Kidney capillary endothelial cell (primary cell): Measurements from ENCODE around the gene ZC3H15.
"Not testable (repeated sequence)": the region's sequence is repeated elsewhere in the genome, so short reads cannot be mapped to it uniquely, and the experiment has no call there.

Source experiments
- DNase-seq: peaks from one replicate; pipeline ENCODE4 v3.0.0-alpha.2; 2018; ENCODE audit warnings: low spot score

ZC3H15 gene

GRCh38 chr2:186485871-186486650 is at the start of gene ZC3H15:
Gene ZC3H15, plus strand, starts transcription at chr2:186486260. Its CDS starts 123 bp downstream, at chr2:186486383.
- DNase-seq: peak; percentile 98

- DNase-seq: no peak
Measured at GRCh38 chr2:186437719-186438118, 48.3 kb upstream of the ZC3H15 start.

GRCh38 chr2:186439673-186440095 is 46.4 kb upstream of the ZC3H15 start:
- not testable (repeated sequence) for DNase-seq

GRCh38 chr2:186440506-186440905 is 45.6 kb upstream of the ZC3H15 start:
- peak; percentile 4 for DNase-seq

- DNase-seq: no peak
Measured at GRCh38 chr2:186442885-186443284, 43.2 kb upstream of the ZC3H15 start.

GRCh38 chr2:186443851-186444250 is 42.2 kb upstream of the ZC3H15 start:
- DNase-seq: no peak

GRCh38 chr2:186445506-186445905 is 40.6 kb upstream of the ZC3H15 start:
- no peak for DNase-seq

GRCh38 chr2:186455613-186456012 is 30.4 kb upstream of the ZC3H15 start:
- no peak for DNase-seq

- no peak for DNase-seq
Measured at GRCh38 chr2:186456941-186457340, 29.1 kb upstream of the ZC3H15 start.

GRCh38 chr2:186457908-186458307 is 28.2 kb upstream of the ZC3H15 start:
- no peak for DNase-seq

- DNase-seq: peak; percentile 6
Measured at GRCh38 chr2:186459009-186459408, 27.1 kb upstream of the ZC3H15 start.

GRCh38 chr2:186460465-186460864 is 25.6 kb upstream of the ZC3H15 start:
- peak; percentile 7 for DNase-seq

- DNase-seq: no peak
Measured at GRCh38 chr2:186466743-186467142, 19.3 kb upstream of the ZC3H15 start.

- no peak for DNase-seq
Measured at GRCh38 chr2:186467421-186467820, 18.6 kb upstream of the ZC3H15 start.

- DNase-seq: not testable (repeated sequence)
Measured at GRCh38 chr2:186472722-186473493, 13.2 kb upstream of the ZC3H15 start.

- DNase-seq: not testable (repeated sequence)
Measured at GRCh38 chr2:186474239-186474638, 11.8 kb upstream of the ZC3H15 start.

- no peak for DNase-seq
Measured at GRCh38 chr2:186477790-186478189, 8.3 kb upstream of the ZC3H15 start.

GRCh38 chr2:186480991-186481390 is 5.1 kb upstream of the ZC3H15 start:
- no peak for DNase-seq

- DNase-seq: no peak
Measured at GRCh38 chr2:186484062-186484735, 1.9 kb upstream of the ZC3H15 start.

GRCh38 chr2:186485576-186485870 is 537 bp upstream of the ZC3H15 start:
- no peak for DNase-seq

GRCh38 chr2:186486651-186487647 is 889 bp downstream of the ZC3H15 start:
- peak; percentile 31 for DNase-seq
